NCI-H2171 (cell line): ENCODE measurements around the gene PPFIA2.
A peak's percentile ranks its signal among the peaks of the same experiment; 100 is the strongest.

Source experiments
- DNase-seq: peaks from one replicate; lab custom pipeline; 2025; lab: John Stamatoyannopoulos, UW

The PPFIA2 gene

GRCh38 chr12:81759190-81760051 is at the start of gene PPFIA2:
TSS of gene PPFIA2 (minus strand) at chr12:81759350.
- DNase-seq, result peak; percentile 85

- no peak for DNase-seq
Observed at GRCh38 chr12:81800298-81801148, 41.4 kb upstream of the PPFIA2 start.

- no peak for DNase-seq
Observed at GRCh38 chr12:81798294-81798693, 39.1 kb upstream of the PPFIA2 start.

DNA sequence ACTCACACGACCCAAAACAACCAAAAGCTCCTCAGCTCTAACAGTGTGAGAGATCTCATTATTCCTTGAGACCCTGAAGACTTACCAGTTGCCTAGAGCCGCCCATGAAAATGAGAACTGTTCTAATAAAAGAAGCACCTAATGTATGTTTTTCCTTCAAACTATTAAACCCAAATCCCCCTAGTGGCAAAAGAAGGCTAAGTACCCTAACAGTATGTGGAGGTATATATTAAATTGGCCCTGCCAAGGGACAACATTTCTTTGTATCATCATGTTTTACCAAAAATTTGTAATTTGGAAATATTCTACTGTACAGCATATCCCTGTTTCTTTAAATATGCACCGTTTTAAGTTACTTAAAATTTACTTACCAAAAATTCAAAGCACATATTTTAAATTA is 38.0 kb upstream of the PPFIA2 start:
- DNase-seq, result no peak

DNA sequence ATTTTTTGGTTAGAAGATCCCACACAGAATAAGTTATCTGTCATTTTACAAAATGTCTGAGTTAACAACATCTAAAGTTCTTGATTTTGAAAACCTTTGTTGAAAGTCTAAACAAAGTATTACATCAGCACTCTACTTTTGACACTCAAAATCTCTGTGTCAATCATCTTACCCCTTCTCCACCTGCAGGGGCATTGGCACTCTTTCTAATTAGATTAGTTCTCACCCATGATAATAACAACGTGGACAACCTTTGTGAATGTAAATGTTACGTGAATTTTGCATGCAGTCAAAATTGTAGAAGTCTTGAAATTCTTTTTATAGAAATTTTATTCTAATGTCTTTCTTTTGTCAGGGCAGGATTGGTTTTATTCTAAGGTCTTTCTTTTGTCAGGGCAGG is 33.5 kb upstream of the PPFIA2 start:
- DNase-seq, result no peak

DNA sequence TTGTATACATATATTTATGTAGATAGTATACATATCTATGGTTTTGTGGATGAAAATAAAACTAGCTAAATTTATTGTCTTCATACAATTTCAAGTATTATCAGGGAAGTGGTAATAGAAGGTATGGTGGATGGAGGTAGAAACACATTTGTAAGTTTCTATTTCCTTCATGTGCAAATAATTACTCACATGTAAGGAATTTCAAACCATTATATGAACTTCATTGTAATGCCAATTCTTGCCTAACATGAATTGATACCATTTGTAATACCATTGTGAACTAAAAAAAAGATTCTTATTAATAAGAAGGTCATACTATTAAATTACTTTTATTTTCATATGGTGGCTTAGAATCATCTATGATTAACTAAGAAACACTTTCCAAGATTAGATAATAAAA is 20.1 kb upstream of the PPFIA2 start:
- DNase-seq, result no peak

DNA sequence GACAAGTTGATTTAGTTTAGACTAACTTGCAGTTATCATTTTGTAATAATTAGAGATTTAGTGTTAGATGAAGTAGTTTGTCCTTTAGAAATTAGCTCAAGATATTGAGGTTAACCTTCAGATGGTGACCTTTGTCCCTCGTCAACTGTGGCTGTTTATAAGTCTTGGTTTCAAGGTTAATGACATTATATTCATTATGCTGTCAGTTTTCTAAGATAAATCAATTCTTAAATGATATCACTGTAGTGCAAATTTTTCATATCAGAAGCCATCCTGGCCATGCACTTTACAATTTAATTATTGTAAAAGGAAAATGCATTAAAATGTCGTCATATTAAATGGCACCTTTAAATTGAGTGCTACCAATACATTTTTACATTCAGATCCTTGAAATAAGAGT is 19.6 kb upstream of the PPFIA2 start:
- DNase-seq, result no peak

- peak; percentile 79 for DNase-seq
Observed at GRCh38 chr12:81758421-81759189, 545 bp downstream of the PPFIA2 start.

DNA sequence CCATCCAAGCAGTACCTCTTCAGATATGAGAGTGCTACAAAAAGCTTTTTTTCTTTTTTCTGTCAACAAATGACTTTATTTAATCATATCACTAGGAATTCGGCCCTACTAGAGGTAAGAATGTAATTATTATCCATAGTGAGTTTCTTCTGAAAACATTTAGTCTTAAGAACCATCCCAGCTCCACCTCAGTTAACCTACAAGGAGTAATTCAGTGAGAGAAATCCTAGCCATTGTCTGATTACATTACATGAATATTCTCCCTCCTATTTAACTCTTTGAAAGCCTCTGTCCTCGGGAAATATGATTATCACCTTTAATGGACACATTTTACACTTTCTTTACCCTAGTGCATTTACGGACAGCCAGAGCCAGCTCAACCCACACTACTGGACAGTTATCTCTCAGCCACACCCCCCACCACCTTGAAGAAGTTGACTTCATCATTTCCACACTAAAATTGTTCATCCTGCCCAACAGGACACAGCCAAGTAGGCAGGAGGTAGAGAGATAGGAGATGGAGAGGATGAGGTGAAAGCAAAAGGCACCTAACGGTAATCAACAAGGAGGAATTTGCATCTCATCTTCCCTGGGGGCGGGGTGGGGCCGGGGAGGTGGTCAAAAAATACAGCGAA is 1.3 kb downstream of the PPFIA2 start:
- DNase-seq, result no peak

DNA sequence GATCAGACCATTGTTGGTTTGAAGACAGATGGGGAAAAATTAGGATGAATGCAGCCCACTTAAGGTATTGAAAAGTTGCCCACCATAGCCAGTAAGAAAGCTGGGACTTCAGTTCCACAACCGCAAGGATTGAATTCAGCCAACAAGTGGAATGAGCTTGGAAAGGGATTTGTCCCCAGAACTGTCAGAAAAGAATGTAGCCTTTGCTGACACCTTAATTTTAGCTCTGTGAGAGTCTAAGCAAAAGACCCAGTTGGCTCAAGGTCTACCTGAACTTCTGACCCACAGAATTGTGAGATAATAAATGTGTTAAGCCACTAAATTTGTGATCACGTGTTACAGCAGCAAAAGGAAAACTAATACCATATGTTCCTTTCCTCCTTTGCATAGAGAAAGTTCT is 29.4 kb downstream of the PPFIA2 start:
- DNase-seq, result no peak

DNA sequence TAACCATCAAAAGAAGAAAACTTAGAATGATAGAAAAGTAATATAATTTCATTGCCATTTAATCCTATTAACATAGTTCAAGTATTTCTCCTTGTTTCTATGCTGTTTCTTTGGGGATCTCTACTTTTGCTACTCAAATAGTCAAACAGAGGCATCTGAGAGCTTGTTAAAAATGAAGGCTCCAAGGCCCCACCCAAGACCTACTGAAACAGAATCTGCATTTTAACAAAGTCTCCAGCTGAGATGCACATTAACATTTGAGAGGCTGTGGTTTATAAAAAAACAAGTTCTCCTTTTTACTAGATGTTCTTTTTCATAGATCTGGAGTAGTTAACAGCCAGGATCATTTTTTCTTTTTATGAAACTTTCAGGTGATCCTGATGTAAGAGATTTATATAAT is 31.8 kb downstream of the PPFIA2 start:
- no peak for DNase-seq

DNA sequence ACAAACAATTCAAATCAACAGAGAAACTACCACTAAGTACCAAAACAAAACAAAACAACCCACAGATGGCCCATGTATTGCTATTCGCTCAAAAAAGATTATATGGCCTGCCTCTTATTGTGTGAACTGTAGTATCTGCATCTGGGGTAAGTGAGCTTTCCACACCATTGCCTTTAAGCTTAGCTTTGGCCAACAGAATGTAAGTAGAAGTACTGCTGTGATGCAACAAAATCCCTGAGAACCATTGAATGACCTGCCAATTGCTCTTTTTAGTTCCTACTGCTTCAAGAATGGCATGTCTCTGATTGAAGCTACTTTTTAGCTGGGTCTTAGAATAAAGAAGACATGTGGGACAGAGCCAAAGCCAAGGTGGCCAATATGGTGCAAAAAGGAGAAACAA is 32.5 kb downstream of the PPFIA2 start:
- DNase-seq, result no peak

DNA sequence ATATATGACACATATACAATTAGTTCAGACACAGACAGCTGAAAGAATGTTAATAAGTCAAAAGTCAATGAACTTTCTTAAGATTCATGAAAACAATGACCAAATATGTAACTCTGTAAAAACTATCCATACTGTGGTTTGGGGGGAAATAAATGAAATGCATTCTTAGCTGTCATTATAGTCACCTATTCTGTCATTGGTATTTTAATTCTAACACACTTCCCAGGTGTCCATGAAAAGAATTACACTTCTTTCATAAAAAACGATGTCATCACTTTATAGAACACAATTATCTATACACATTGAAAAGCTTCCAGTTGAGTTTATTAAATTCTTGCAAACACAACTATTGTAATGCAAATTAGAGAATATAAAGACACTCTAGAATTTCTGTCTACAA is 35.8 kb downstream of the PPFIA2 start:
- DNase-seq, result no peak

DNA sequence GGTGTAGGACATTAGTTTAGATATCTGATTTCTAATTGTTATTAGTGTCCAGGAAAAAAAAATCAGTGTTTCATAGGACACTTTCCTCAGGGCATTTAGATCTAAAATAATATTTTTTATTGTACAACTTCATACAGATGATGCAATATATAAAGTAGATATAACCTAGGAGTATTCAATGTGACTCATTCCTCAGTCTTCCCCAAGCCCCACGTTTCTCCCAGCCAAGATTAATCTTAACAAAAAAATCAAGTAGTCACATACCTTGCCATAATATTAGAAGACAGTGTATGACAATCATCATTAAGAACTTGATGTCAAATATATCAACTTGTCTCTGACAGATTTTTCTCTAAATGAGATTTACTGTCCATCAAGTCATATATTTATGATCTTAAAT is 37.1 kb downstream of the PPFIA2 start:
- no peak for DNase-seq

- DNase-seq, result peak; percentile 20
Observed at GRCh38 chr12:81718616-81719015, 40.5 kb downstream of the PPFIA2 start.

- DNase-seq, result no peak
Observed at GRCh38 chr12:81712536-81712935, 46.6 kb downstream of the PPFIA2 start.

DNA sequence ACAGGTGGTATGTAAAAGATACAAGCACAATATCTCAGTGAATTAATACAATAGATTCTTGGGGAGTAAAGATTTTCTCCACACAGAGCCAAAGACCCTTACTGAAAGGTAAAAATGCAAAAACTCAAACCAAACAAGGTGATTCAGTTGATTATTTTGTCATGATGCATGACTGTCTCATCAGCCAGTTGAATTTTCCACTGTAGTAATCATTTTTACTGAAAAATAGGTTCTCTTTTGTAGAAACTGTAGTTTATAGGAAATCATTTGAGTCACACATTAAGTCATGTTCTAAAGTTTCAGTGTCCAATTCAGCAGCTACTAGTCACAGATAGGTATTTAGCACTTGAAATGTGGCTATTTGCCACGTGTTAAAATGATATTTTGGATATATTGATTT is 53.6 kb downstream of the PPFIA2 start:
- no peak for DNase-seq

DNA sequence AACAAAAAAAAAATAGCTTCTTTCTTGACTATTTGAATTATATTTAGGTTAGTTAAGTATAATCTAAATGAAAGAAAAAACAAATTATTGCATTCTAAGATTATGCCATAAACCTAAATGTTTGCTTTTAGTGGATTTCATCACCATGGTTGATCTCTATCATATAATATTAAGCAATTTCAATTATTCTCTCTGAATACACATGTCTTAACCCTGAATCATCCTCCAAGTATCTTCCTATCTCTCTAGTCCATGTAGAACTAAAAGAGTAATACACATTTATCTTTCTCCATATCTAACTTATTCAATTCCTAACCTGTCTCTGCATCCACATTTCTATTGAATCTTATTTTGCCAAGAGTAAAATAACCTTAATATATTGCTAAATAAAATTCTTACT is 59.6 kb downstream of the PPFIA2 start:
- DNase-seq, result no peak

- no peak for DNase-seq
Observed at GRCh38 chr12:81692008-81692407, 67.1 kb downstream of the PPFIA2 start.

DNA sequence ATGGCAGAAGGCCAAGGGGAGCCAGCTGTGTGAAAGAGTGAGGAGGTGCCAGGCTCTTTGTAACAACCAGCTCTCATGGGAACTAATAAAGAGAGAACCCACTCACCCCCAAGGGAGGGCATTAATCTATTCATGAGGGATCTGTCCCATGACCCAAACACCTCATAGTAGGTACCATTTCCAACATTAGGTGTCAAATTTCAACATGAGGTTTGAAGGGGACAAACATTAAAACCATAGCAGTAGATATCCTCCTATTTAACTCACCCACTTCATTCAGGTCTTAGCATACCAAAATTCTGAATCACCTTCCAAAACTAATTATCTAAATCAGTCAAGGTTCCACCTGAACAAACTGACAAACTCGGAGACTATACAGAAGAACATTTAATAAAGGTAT is 75.3 kb downstream of the PPFIA2 start:
- no peak for DNase-seq

- DNase-seq, result no peak
Observed at GRCh38 chr12:81679614-81680013, 79.5 kb downstream of the PPFIA2 start.

GRCh38 chr12:81670759-81671158 is 88.4 kb downstream of the PPFIA2 start:
- no peak for DNase-seq
